ENCODE measurements around the gene ZSWIM6.
A peak's percentile ranks its signal among the peaks of the same experiment; 100 is the strongest.

The ZSWIM6 gene

GRCh38 chr5:61306531-61307131, 25.4 kb upstream of the ZSWIM6 start:
- peak; percentile 80 for DNase-seq (ENCODE audit: low read depth)
- no peak for TF ChIP-seq CTCF (IDR thresholded peaks at IDR 0.05; ENCODE audit: insufficient read depth, low read depth, low read length, missing control alignments)
- peak overlapping the region; percentile 18 for H3K4me3 ChIP-seq (ENCODE audit: low read depth, low read length)

GRCh38 chr5:61307191-61307590, 24.9 kb upstream of the ZSWIM6 start:
- peak overlapping the region; percentile 18 for H3K4me3 ChIP-seq (ENCODE audit: low read depth, low read length)
- TF ChIP-seq CTCF (IDR thresholded peaks at IDR 0.05; ENCODE audit: insufficient read depth, low read depth, low read length, missing control alignments), result no peak
- DNase-seq (ENCODE audit: low read depth), result no peak

- no peak overlapping the region for H3K4me3 ChIP-seq (ENCODE audit: low read depth, low read length)
- TF ChIP-seq CTCF (IDR thresholded peaks at IDR 0.05; ENCODE audit: insufficient read depth, low read depth, low read length, missing control alignments), result no peak
- DNase-seq (ENCODE audit: low read depth), result no peak
Measured at GRCh38 chr5:61307611-61308010, 24.4 kb upstream of the ZSWIM6 start.

- no peak overlapping the region for H3K4me3 ChIP-seq (ENCODE audit: low read depth, low read length)
- TF ChIP-seq CTCF (IDR thresholded peaks at IDR 0.05; ENCODE audit: insufficient read depth, low read depth, low read length, missing control alignments), result no peak
- no peak for DNase-seq (ENCODE audit: low read depth)
Measured at GRCh38 chr5:61308712-61309111, 23.3 kb upstream of the ZSWIM6 start.

GRCh38 chr5:61309115-61309514, 22.9 kb upstream of the ZSWIM6 start:
- DNase-seq (ENCODE audit: low read depth), result no peak
- no peak for TF ChIP-seq CTCF (IDR thresholded peaks at IDR 0.05; ENCODE audit: insufficient read depth, low read depth, low read length, missing control alignments)

GRCh38 chr5:61311056-61311610, 20.9 kb upstream of the ZSWIM6 start:
- DNase-seq (ENCODE audit: low read depth), result no peak
- H3K4me3 ChIP-seq (ENCODE audit: low read depth, low read length), result no peak overlapping the region
- TF ChIP-seq CTCF (IDR thresholded peaks at IDR 0.05; ENCODE audit: insufficient read depth, low read depth, low read length, missing control alignments), result no peak

More at GRCh38 chr5:61309115-61309514, 22.9 kb upstream of the ZSWIM6 start:
- H3K4me3 ChIP-seq (ENCODE audit: low read depth, low read length), result no peak overlapping the region

Data from GM12865 (cell line).